IMR-90 (cell line): ENCODE results near the gene RFPL3. TPM values are rescaled to one million over a fixed set of nuclear protein-coding genes. Genes with fewer than 3 reads are reported as not detected.
"Not testable (repeated sequence)": the region's sequence is repeated elsewhere in the genome, so short reads cannot be mapped to it uniquely, and the experiment has no call there.

ENCODE experiments used
- ATAC-seq: fragments of 200-7000 bp; cut with Tn5 transposase; 2 replicates; pipeline ENCODE4 v1.9.1; 2020; ENCODE audit warnings: low read depth, mild to moderate bottlenecking, moderate library complexity
- BruUV-seq: library from RNA; stranded (reverse); fragments of 400-500 nt; replicated peaks from 2 replicates; lab custom pipeline; 2021; lab: Mats Ljungman, UMichigan
- CTCF ChIA-PET: fragments of 300-600 bp; formaldehyde crosslinking; extraction: SDS; loops from one replicate; lab custom pipeline; 2021; ENCODE audit warnings: antibody characterized with exemption; lab: Yijun Ruan, JAX
- POLR2A ChIA-PET: fragments of 300-600 bp; sonication (Branson Sonifier 250); formaldehyde crosslinking; loops from one replicate; lab custom pipeline; 2022; ENCODE audit warnings: antibody characterized with exemption; ENCODE audit not compliant: unreplicated experiment; lab: Charles Lee
- DNase-seq: peaks from one replicate; pipeline ENCODE4 v3.0.0; 2013
- H2AFZ ChIP-seq: replicated peaks from 2 replicates; pipeline ENCODE3; 2013; ENCODE audit warnings: low read length, mild to moderate bottlenecking; ENCODE audit not compliant: poor library complexity
- H2AK5ac ChIP-seq: 2 replicates; pipeline ENCODE4 v1.6.1; 2013; ENCODE audit warnings: low read depth, low read length, inconsistent platforms
- H2AK9ac ChIP-seq: replicated peaks from 2 replicates; pipeline ENCODE3; 2013; ENCODE audit warnings: mild to moderate bottlenecking, low read depth, low read length, moderate library complexity; ENCODE audit not compliant: poor library complexity
- H2BK120ac ChIP-seq: 2 replicates; pipeline ENCODE4 v1.6.1; 2013; ENCODE audit warnings: low read depth, low read length, inconsistent platforms
- H2BK15ac ChIP-seq: 3 replicates; pipeline ENCODE4 v1.6.1; 2013; ENCODE audit warnings: low read depth, low read length, inconsistent platforms
- H2BK20ac ChIP-seq: 2 replicates; pipeline ENCODE4 v1.6.1; 2013; ENCODE audit warnings: low read depth, mild to moderate bottlenecking, inconsistent platforms, low read length, moderate library complexity
- H2BK5ac ChIP-seq: 2 replicates; pipeline ENCODE4 v1.6.1; 2013; ENCODE audit warnings: mild to moderate bottlenecking, low read depth, low read length, inconsistent platforms; ENCODE audit not compliant: poor library complexity, severe bottlenecking
- H3K14ac ChIP-seq: replicated peaks from 2 replicates; pipeline ENCODE4 v1.6.1; 2013; ENCODE audit warnings: low read depth, low read length, inconsistent platforms
- H3K18ac ChIP-seq: 2 replicates; pipeline ENCODE4 v1.6.1; 2013; ENCODE audit warnings: low read depth, low read length, control low read depth
- H3K23ac ChIP-seq: 2 replicates; pipeline ENCODE4 v1.6.1; 2013; ENCODE audit warnings: low read depth, low read length, inconsistent platforms
- H3K27ac ChIP-seq: 2 replicates; pipeline ENCODE4 v1.5.1; 2013; ENCODE audit warnings: mild to moderate bottlenecking, control low read depth, low read length; ENCODE audit not compliant: insufficient read depth
- H3K27me3 ChIP-seq: 2 replicates; pipeline ENCODE4 v1.6.1; 2013; ENCODE audit warnings: low read length; ENCODE audit not compliant: control insufficient read depth, insufficient read depth
- H3K36me3 ChIP-seq: 2 replicates; pipeline ENCODE4 v1.6.1; 2013; ENCODE audit warnings: low read length, mixed read lengths; ENCODE audit not compliant: control insufficient read depth, insufficient read depth
- H3K4ac ChIP-seq: 2 replicates; pipeline ENCODE4 v1.6.1; 2013; ENCODE audit warnings: low read depth, low read length, inconsistent platforms
- H3K4me1 ChIP-seq: 2 replicates; pipeline ENCODE4 v1.6.1; 2013; ENCODE audit warnings: low read length, mixed read lengths; ENCODE audit not compliant: control insufficient read depth, insufficient read depth
- H3K4me2 ChIP-seq: 2 replicates; pipeline ENCODE4 v1.6.1; 2013; ENCODE audit warnings: low read depth, mild to moderate bottlenecking, control low read depth, low read length, moderate library complexity
- H3K4me3 ChIP-seq: 2 replicates; pipeline ENCODE4 v1.5.1; 2013; ENCODE audit warnings: low read depth, mild to moderate bottlenecking, control low read depth, low read length, moderate library complexity; ENCODE audit not compliant: insufficient read depth
- H3K56ac ChIP-seq: 2 replicates; pipeline ENCODE4 v1.6.1; 2013; ENCODE audit warnings: low read length, inconsistent platforms; ENCODE audit not compliant: insufficient read depth; ENCODE audit errors: extremely low read depth
- H3K79me1 ChIP-seq, 2 experiments: 2 replicates each; pipeline ENCODE4 v1.6.1; 2013; ENCODE audit warnings: low read length in 2 of 2, inconsistent platforms in 1 of 2, low read depth in 1 of 2
- H3K9ac ChIP-seq: 2 replicates; pipeline ENCODE4 v1.6.1; 2013; ENCODE audit warnings: low read depth, low read length, control low read depth
- H3K9me1 ChIP-seq: 2 replicates; pipeline ENCODE4 v1.6.1; 2013; ENCODE audit warnings: low read length, inconsistent platforms; ENCODE audit not compliant: insufficient read depth
- H3K9me3 ChIP-seq: 2 replicates; pipeline ENCODE4 v1.6.1; 2013; ENCODE audit warnings: low read length; ENCODE audit not compliant: control insufficient read depth, insufficient read depth
- H4K20me1 ChIP-seq: 2 replicates; pipeline ENCODE4 v1.6.1; 2013; ENCODE audit warnings: low read length, inconsistent platforms; ENCODE audit not compliant: insufficient read depth
- H4K5ac ChIP-seq: 2 replicates; pipeline ENCODE4 v1.6.1; 2013; ENCODE audit warnings: mild to moderate bottlenecking, low read depth, low read length, control low read depth
- H4K8ac ChIP-seq, 2 experiments: 2 replicates each; pipeline ENCODE4 v1.6.1; 2013; ENCODE audit warnings: low read depth in 2 of 2, low read length in 2 of 2, control low read depth in 1 of 2, inconsistent platforms in 1 of 2
- H4K91ac ChIP-seq: 2 replicates; pipeline ENCODE4 v1.6.1; 2013; ENCODE audit warnings: low read depth, low read length, inconsistent platforms; ENCODE audit not compliant: insufficient read depth
- WGBS, 2 experiments: methylation state at CpG; one replicate each; pipeline versions ENCODE4 v1.1.5 to v1.1.7; 2013; ENCODE audit warnings: missing lambda C conversion rate in 2 of 2; ENCODE audit not compliant: insufficient read length in 1 of 2; ENCODE audit errors: extremely low coverage in 2 of 2; 5-methylcytosine and 5-hydroxymethylcytosine counted together
- dilution Hi-C: fragments of 300-500 bp; cut with HindIII; formaldehyde crosslinking; loops from one replicate; pipeline ENCODE4 v1.14.3; 2018; ENCODE audit warnings: low sequenced_read_pairs; ENCODE audit not compliant: unreplicated experiment
- in situ Hi-C: fragments of 300-500 bp; cut with MboI; formaldehyde crosslinking; loops from 3 replicates; pipeline ENCODE4 v1.14.3; 2019; ENCODE audit warnings: low sequenced_read_pairs, inconsistent platforms, mixed read lengths
- intact Hi-C: fragments of 100-400 bp; cut with micrococcal nuclease; formaldehyde crosslinking; loops from 2 replicates; pipeline ENCODE4 v1.10.0; 2022
- polyA plus RNA-seq, 3 experiments: library from polyadenylated mRNA; depleted of rRNA; stranded (reverse); fragments of >200 nt; gene quantifications; 2 replicates each; pipeline ENCODE4 v1.2.3, GENCODE V29; 2012; ENCODE audit warnings: low replicate concordance in 1 of 3
- total RNA-seq: library from RNA; depleted of rRNA; stranded (reverse); fragments of >200 nt; gene quantifications from 2 replicates; pipeline ENCODE4 v1.2.3, GENCODE V29; 2012

The RFPL3 gene
- total and polyA plus RNA-seq, 2 of the 4 experiments (the other 2 are of a cell fraction): not detected

DNA sequence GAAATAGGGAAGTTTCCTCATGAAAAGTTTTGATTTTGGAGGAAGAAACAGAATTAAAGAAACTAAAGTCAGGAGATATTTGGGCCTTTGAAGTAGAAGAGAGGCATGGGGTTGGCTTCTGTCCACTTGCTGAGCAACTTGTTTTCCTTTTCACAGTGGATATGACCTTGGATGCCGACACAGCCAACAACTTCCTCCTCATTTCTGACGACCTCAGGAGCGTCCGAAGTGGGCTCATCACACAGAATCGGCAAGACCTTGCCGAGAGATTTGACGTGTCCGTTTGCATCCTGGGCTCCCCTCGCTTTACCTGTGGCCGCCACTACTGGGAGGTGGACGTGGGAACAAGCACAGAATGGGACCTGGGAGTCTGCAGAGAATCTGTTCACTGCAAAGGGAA, 2.4 kb downstream of the RFPL3 start:
- H3K14ac ChIP-seq, H3K4me2 ChIP-seq, H3K23ac ChIP-seq, intact Hi-C loops, H2AK5ac ChIP-seq, in situ Hi-C loops, dilution Hi-C loops, H2BK15ac ChIP-seq, H2BK120ac ChIP-seq, H2BK5ac ChIP-seq, H4K5ac ChIP-seq, H3K79me1 ChIP-seq, ATAC-seq, H3K36me3 ChIP-seq, H3K9ac ChIP-seq, POLR2A ChIA-PET, H3K27me3 ChIP-seq, H3K4ac ChIP-seq, H3K27ac ChIP-seq, H2AFZ ChIP-seq, BruUV-seq, H4K20me1 ChIP-seq, H3K9me1 ChIP-seq, H3K18ac ChIP-seq, H3K56ac ChIP-seq, H2AK9ac ChIP-seq, H3K4me3 ChIP-seq, H3K9me3 ChIP-seq, H2BK20ac ChIP-seq, DNase-seq, H3K4me1 ChIP-seq, H4K91ac ChIP-seq, H4K8ac ChIP-seq, CTCF ChIA-PET: not testable (repeated sequence)
- 20% methylated on average over 1 of the region's 11 CpGs; no CpG with 5 or more reads in 1 of the 2 experiments for WGBS, 2 experiments
